H9 (cell line): ENCODE data around the gene NPAS3. TPM values are rescaled to one million over a fixed set of nuclear protein-coding genes. Genes with fewer than 3 reads are reported as not detected.

Experiments
- DNase-seq: peaks from one replicate; pipeline ENCODE4 v3.0.0-alpha.2; 2017
- H2AFZ ChIP-seq: one replicate; pipeline ENCODE4 v1.6.1; 2013; ENCODE audit warnings: mild to moderate bottlenecking, low read length, control low read depth, moderate library complexity
- H2AK5ac ChIP-seq: 2 replicates; pipeline ENCODE4 v1.6.1; 2013; ENCODE audit warnings: low read length, control low read depth, mixed read lengths; ENCODE audit not compliant: insufficient read length
- H2BK120ac ChIP-seq: one replicate; pipeline ENCODE4 v1.6.1; 2013; ENCODE audit warnings: low read depth, mild to moderate bottlenecking, low read length, control low read depth, inconsistent platforms; ENCODE audit not compliant: poor library complexity, severe bottlenecking
- H2BK12ac ChIP-seq: 2 replicates; pipeline ENCODE4 v1.6.1; 2013; ENCODE audit warnings: low read length, control low read depth, mixed read lengths, low read depth; ENCODE audit not compliant: insufficient read length
- H2BK15ac ChIP-seq: 2 replicates; pipeline ENCODE4 v1.6.1; 2013; ENCODE audit warnings: low read depth, low read length, control low read depth
- H2BK20ac ChIP-seq: one replicate; pipeline ENCODE4 v1.6.1; 2013; ENCODE audit warnings: low read depth, mild to moderate bottlenecking, low read length, control low read depth, inconsistent platforms; ENCODE audit not compliant: poor library complexity, severe bottlenecking
- H2BK5ac ChIP-seq: 2 replicates; pipeline ENCODE4 v1.6.1; 2013; ENCODE audit warnings: low read length, control low read depth, mixed read lengths; ENCODE audit not compliant: insufficient read length
- H3K14ac ChIP-seq: 2 replicates; pipeline ENCODE4 v1.6.1; 2013; ENCODE audit warnings: low read length, control low read depth; ENCODE audit not compliant: insufficient read depth
- H3K18ac ChIP-seq: 2 replicates; pipeline ENCODE4 v1.6.1; 2013; ENCODE audit warnings: low read depth, mild to moderate bottlenecking, mixed read lengths, low read length, control low read depth; ENCODE audit not compliant: insufficient read length
- H3K23ac ChIP-seq: 2 replicates; pipeline ENCODE4 v1.6.1; 2013; ENCODE audit warnings: low read length, control low read depth, mixed read lengths, low read depth; ENCODE audit not compliant: insufficient read length
- H3K23me2 ChIP-seq: 2 replicates; pipeline ENCODE4 v1.6.1; 2013; ENCODE audit warnings: low read depth, mild to moderate bottlenecking, mixed read lengths, low read length, control low read depth; ENCODE audit not compliant: insufficient read length, poor library complexity, severe bottlenecking
- H3K27ac ChIP-seq: 2 replicates; pipeline ENCODE4 v1.5.1; 2013; ENCODE audit warnings: low read length, control low read depth, mixed read lengths, low read depth; ENCODE audit not compliant: insufficient read length
- H3K27me3 ChIP-seq: 2 replicates; pipeline ENCODE4 v1.6.1; 2013; ENCODE audit warnings: low read length, control low read depth, inconsistent platforms; ENCODE audit not compliant: insufficient read depth
- H3K4ac ChIP-seq: 2 replicates; pipeline ENCODE4 v1.6.1; 2013; ENCODE audit warnings: low read depth, mild to moderate bottlenecking, control low read depth, inconsistent platforms, low read length, moderate library complexity
- H3K4me1 ChIP-seq: 2 replicates; pipeline ENCODE4 v1.6.1; 2013; ENCODE audit warnings: low read length, control low read depth, inconsistent platforms; ENCODE audit not compliant: insufficient read depth
- H3K4me2 ChIP-seq: 2 replicates; pipeline ENCODE4 v1.6.1; 2013; ENCODE audit warnings: low read length, control low read depth, mixed read lengths; ENCODE audit not compliant: insufficient read length, insufficient read depth
- H3K56ac ChIP-seq: 2 replicates; pipeline ENCODE4 v1.6.1; 2013; ENCODE audit warnings: low read depth, mild to moderate bottlenecking, mixed read lengths, low read length, control low read depth; ENCODE audit not compliant: insufficient read length
- H3K79me1 ChIP-seq: 2 replicates; pipeline ENCODE4 v1.6.1; 2013; ENCODE audit warnings: low read depth, mild to moderate bottlenecking, moderate library complexity, low read length, control low read depth, inconsistent platforms; ENCODE audit not compliant: insufficient read depth, poor library complexity, severe bottlenecking
- H3K79me2 ChIP-seq: 2 replicates; pipeline ENCODE4 v1.6.1; 2013; ENCODE audit warnings: low read length, control low read depth, inconsistent platforms; ENCODE audit not compliant: insufficient read depth
- H3K9ac ChIP-seq: 2 replicates; pipeline ENCODE4 v1.6.1; 2013; ENCODE audit warnings: low read length, control low read depth, mixed read lengths; ENCODE audit not compliant: insufficient read length; ENCODE audit errors: extremely low read depth
- H3K9me3 ChIP-seq: one replicate; pipeline ENCODE4 v1.6.1; 2013; ENCODE audit warnings: low read depth, low read length, inconsistent platforms; ENCODE audit not compliant: control insufficient read depth
- H3T11ph ChIP-seq: one replicate; pipeline ENCODE4 v1.6.1; 2013; ENCODE audit warnings: mild to moderate bottlenecking, low read length, control low read depth, inconsistent platforms
- H4K20me1 ChIP-seq: one replicate; pipeline ENCODE4 v1.6.1; 2013; ENCODE audit not compliant: control insufficient read depth, insufficient read length, insufficient read depth
- H4K5ac ChIP-seq: 2 replicates; pipeline ENCODE4 v1.6.1; 2013; ENCODE audit warnings: low read depth, mild to moderate bottlenecking, mixed read lengths, low read length, control low read depth; ENCODE audit not compliant: insufficient read length
- H4K8ac ChIP-seq: replicated peaks from 2 replicates; pipeline ENCODE4 v1.6.1; 2013; ENCODE audit warnings: low read length, control low read depth, mixed read lengths, low read depth; ENCODE audit not compliant: insufficient read length
- H4K91ac ChIP-seq: 2 replicates; pipeline ENCODE4 v1.6.1; 2013; ENCODE audit warnings: low read depth, mild to moderate bottlenecking, moderate library complexity, mixed read lengths, low read length, control low read depth; ENCODE audit not compliant: insufficient read length
- H3K27ac Mint-ChIP-seq, 3 experiments: 2 replicates in 2 of 3; 3 replicates in 1 of 3; pipeline ENCODE4 v1.8.0; 2020 to 2021; ENCODE audit warnings: mixed read lengths in 3 of 3, mild to moderate bottlenecking in 1 of 3, moderate library complexity in 1 of 3
- H3K27me3 Mint-ChIP-seq: 2 replicates; pipeline ENCODE4 v1.8.0; 2021; ENCODE audit warnings: low read depth, mild to moderate bottlenecking, moderate library complexity, mixed read lengths
- H3K36me3 Mint-ChIP-seq, 3 experiments: 2 replicates in 2 of 3; 3 replicates in 1 of 3; pipeline ENCODE4 v1.8.0; 2020 to 2021; ENCODE audit warnings: low read depth in 3 of 3, mixed read lengths in 3 of 3; ENCODE audit not compliant: insufficient read depth in 1 of 3
- H3K4me1 Mint-ChIP-seq, 2 experiments: 2 replicates each; pipeline ENCODE4 v1.8.0; 2020; ENCODE audit warnings: mixed read lengths in 2 of 2
- H3K4me3 Mint-ChIP-seq, 2 experiments: 2 replicates in 1 of 2; 3 replicates in 1 of 2; pipeline ENCODE4 v1.8.0; 2020 to 2021; ENCODE audit warnings: mild to moderate bottlenecking in 2 of 2, mixed read lengths in 2 of 2, moderate library complexity in 1 of 2
- H3K9me3 Mint-ChIP-seq, 2 experiments: 2 replicates in 1 of 2; 3 replicates in 1 of 2; pipeline ENCODE4 v1.8.0; 2020; ENCODE audit warnings: mild to moderate bottlenecking in 2 of 2, mixed read lengths in 2 of 2, moderate library complexity in 1 of 2
- CTCF ChIP-seq: fragments of 200-600 bp; sonication (generic); conservative IDR thresholded peaks from 3 replicates; pipeline ENCODE4 v1.8.0; 2021; ENCODE audit warnings: antibody characterized with exemption, mild to moderate bottlenecking
- WGBS: extraction: QIAGEN DNeasy Blood & Tissue Kit; methylation state at CpG from one replicate; pipeline ENCODE4 v1.1.7; 2013; ENCODE audit warnings: missing lambda C conversion rate, low lambda C conversion rate, mixed read lengths; ENCODE audit not compliant: insufficient read length; ENCODE audit errors: extremely low coverage; 5-methylcytosine and 5-hydroxymethylcytosine counted together
- total RNA-seq: library from RNA; stranded (reverse); gene quantifications from 2 replicates; pipeline ENCODE4 v1.2.1, GENCODE V29; 2021

The NPAS3 gene
- total RNA-seq, 1 experiment from 2014 or later, result 0.17 TPM

- Mint-ChIP-seq H3K36me3 (no peaks in the 10 kb centered on the region), H3K4me1 (peaks cover 29 to 35% of the 10 kb centered on the region in 2 experiments), H3K9me3 (no peaks in the 10 kb centered on the region), H3K27ac (no peak overlapping the region), H3K27me3 (no peaks in the 10 kb centered on the region), H3K4me3 (no peak overlapping the region)
- H3K56ac ChIP-seq, result no peak overlapping the region
- no peaks in the 10 kb centered on the region for H3K79me1 ChIP-seq
- H3K4me1 ChIP-seq, result no peaks in the 10 kb centered on the region
- no peak for TF ChIP-seq CTCF
- H3K14ac ChIP-seq, result no peak overlapping the region
- H2BK20ac ChIP-seq, result no peak overlapping the region
- H3K27ac ChIP-seq, result no peak overlapping the region
- H4K8ac ChIP-seq, result no peak overlapping the region
- no peak overlapping the region for H3K4me2 ChIP-seq
- H3K23ac ChIP-seq, result no peak overlapping the region
- no peak for DNase-seq
- H2BK5ac ChIP-seq, result no peak overlapping the region
- no peak overlapping the region for H2BK15ac ChIP-seq
- H3K79me2 ChIP-seq, result no peaks in the 10 kb centered on the region
- H2BK12ac ChIP-seq, result no peak overlapping the region
- no peak overlapping the region for H3K9ac ChIP-seq
- H3T11ph ChIP-seq, result no peak overlapping the region
- no peak overlapping the region for H4K91ac ChIP-seq
- no CpG with 5 or more reads among the region's 2 CpGs for whole genome bisulfite sequencing
- H2AK5ac ChIP-seq, result no peak overlapping the region
- no peak overlapping the region for H2AFZ ChIP-seq
- H3K4ac ChIP-seq, result no peak overlapping the region
- no peaks in the 10 kb centered on the region for H3K23me2 ChIP-seq
- no peaks in the 10 kb centered on the region for H3K9me3 ChIP-seq
- no peak overlapping the region for H4K5ac ChIP-seq
- no peaks in the 10 kb centered on the region for H4K20me1 ChIP-seq
- no peak overlapping the region for H3K18ac ChIP-seq
- H3K27me3 ChIP-seq, result no peaks in the 10 kb centered on the region
- H2BK120ac ChIP-seq, result no peak overlapping the region
These were observed 842.6 kb downstream of the NPAS3 start for GRCh38 chr14:33781236-33781635.
